ENCODE results near the gene IGF2BP3.

DNA sequence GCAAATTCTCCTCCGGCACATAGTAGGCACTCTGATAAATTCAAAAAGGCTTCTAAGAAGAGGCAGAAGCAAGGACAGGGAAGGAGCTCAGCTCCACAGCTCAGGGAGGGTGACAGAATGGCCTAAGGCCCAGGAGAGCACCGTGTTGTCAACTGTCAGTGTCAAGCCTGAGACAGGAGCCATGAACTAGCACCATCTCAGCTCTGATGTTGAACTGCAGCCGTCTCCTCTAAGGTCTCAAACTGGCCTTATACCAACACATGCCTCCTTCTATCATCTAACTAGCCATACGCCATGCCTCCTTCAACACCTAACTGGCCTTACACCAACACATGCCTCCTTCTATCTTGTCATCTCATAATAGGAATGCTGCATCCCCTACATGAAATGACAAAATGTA lies 73.0 kb downstream of the IGF2BP3 start:
- TF ChIP-seq, protein P1, sequence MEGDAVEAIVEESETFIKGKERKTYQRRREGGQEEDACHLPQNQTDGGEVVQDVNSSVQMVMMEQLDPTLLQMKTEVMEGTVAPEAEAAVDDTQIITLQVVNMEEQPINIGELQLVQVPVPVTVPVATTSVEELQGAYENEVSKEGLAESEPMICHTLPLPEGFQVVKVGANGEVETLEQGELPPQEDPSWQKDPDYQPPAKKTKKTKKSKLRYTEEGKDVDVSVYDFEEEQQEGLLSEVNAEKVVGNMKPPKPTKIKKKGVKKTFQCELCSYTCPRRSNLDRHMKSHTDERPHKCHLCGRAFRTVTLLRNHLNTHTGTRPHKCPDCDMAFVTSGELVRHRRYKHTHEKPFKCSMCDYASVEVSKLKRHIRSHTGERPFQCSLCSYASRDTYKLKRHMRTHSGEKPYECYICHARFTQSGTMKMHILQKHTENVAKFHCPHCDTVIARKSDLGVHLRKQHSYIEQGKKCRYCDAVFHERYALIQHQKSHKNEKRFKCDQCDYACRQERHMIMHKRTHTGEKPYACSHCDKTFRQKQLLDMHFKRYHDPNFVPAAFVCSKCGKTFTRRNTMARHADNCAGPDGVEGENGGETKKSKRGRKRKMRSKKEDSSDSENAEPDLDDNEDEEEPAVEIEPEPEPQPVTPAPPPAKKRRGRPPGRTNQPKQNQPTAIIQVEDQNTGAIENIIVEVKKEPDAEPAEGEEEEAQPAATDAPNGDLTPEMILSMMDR (optimal IDR thresholded peaks at IDR 0.05 in 1 of 3, IDR thresholded peaks at IDR 0.05 in 1 of 3, conservative IDR thresholded peaks at IDR 0.05 in 1 of 3; ENCODE audit: extremely low read depth in 1 of 3, insufficient read depth in 2 of 3, low read length in 3 of 3), result no peak
- TF ChIP-seq EZH2 (IDR thresholded peaks at IDR 0.05; ENCODE audit: low read length), result no peak

All from keratinocyte (primary cell).